ENCODE data around the gene BAHD1. TPM values are rescaled to one million over a fixed set of nuclear protein-coding genes. Genes with fewer than 3 reads are reported as not detected.

Gene BAHD1
- total and polyA plus RNA-seq, 2 donors (not counting 3 experiments of a cell fraction or from before 2014, with no cell fraction given): 6.3 to 19.1 TPM

DNA sequence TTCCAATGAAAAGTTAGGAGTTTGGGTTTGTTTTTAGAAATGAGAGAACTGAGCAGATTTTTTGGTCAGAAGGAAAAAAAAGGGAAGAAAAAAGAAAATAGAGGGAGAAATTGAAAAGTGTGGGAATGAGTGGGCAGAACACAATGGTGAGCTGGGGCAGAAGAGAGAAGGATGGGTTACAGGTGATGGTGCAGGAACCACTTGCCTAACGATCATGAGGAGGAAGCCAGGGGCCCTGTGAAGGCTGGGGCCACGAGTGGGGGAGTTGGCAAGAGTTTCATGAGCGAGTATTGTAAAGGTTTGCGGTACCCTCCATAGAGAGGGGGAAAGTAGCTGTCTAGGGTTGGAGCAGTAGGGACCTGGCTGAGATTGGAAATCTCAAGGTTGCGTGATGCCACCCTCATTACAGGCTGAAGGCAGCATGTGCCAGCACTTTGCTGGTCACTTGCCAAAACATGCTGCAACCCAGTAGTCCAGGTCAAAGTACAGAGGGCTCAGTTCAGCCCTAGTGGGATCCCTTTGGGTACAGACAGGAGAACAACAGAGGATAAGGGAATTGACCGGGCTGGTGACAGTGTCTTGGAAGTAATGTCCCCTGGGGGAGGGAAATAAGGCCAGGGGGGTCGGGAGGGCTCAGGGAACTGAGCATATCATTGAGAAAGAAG lies 28.5 kb upstream of the BAHD1 start:
- H2AFZ ChIP-seq (ENCODE audit: low read depth, low read length): no peak overlapping the region
- no peaks in the 10 kb centered on the region for H3K9me1 ChIP-seq (replicated peaks; ENCODE audit: control insufficient read depth, extremely low read depth, insufficient read depth, low read length)
- intact Hi-C loops (cut with micrococcal nuclease) (no loop called here), dilution Hi-C loops (cut with MboI; ENCODE audit: extremely low pct_ligation_motif_present, low sequenced_read_pairs) (no loop called here)
- H3K27me3 ChIP-seq (ENCODE audit: control insufficient read depth in 2 of 2, insufficient read depth in 2 of 2, low read length in 2 of 2): no peaks in the 10 kb centered on the region
- no peaks in the 10 kb centered on the region for H3K4me1 ChIP-seq (ENCODE audit: control insufficient read depth, extremely low read depth, insufficient read depth, low read length)
- BruUV-seq (replicated peaks): no TSS peak
- no peak for FAIRE-seq
- TF ChIP-seq JUN (IDR thresholded peaks at IDR 0.05; ENCODE audit: borderline replicate concordance, insufficient read depth, insufficient read length, low read depth) (no peak), GATA2 (IDR thresholded peaks at IDR 0.05; ENCODE audit: insufficient read depth, insufficient read length, low read depth, low read length) (no peak), POLR2AphosphoS5 (IDR thresholded peaks at IDR 0.05; ENCODE audit: insufficient read depth, low read depth, low read length) (no peak), POLR2A (IDR thresholded peaks at IDR 0.05; ENCODE audit: low read depth, low read length) (no peak), EZH2 (IDR thresholded peaks at IDR 0.05; ENCODE audit: borderline replicate concordance, low read depth, low read length, severe bottlenecking) (no peak), MYC (IDR thresholded peaks at IDR 0.05; ENCODE audit: low read depth, low read length) (no peak), FOS (IDR thresholded peaks at IDR 0.05; ENCODE audit: borderline replicate concordance, insufficient read depth, low read length) (no peak), MAX (IDR thresholded peaks at IDR 0.05; ENCODE audit: insufficient read depth, insufficient read length) (no peak)
- TF ChIP-seq, protein P1, sequence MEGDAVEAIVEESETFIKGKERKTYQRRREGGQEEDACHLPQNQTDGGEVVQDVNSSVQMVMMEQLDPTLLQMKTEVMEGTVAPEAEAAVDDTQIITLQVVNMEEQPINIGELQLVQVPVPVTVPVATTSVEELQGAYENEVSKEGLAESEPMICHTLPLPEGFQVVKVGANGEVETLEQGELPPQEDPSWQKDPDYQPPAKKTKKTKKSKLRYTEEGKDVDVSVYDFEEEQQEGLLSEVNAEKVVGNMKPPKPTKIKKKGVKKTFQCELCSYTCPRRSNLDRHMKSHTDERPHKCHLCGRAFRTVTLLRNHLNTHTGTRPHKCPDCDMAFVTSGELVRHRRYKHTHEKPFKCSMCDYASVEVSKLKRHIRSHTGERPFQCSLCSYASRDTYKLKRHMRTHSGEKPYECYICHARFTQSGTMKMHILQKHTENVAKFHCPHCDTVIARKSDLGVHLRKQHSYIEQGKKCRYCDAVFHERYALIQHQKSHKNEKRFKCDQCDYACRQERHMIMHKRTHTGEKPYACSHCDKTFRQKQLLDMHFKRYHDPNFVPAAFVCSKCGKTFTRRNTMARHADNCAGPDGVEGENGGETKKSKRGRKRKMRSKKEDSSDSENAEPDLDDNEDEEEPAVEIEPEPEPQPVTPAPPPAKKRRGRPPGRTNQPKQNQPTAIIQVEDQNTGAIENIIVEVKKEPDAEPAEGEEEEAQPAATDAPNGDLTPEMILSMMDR (IDR thresholded peaks at IDR 0.05; ENCODE audit: extremely low read depth in 1 of 2, insufficient read depth in 1 of 2, low read depth in 1 of 2, low read length in 2 of 2): no peak
- H3K27ac ChIP-seq (ENCODE audit: insufficient read depth, low read depth, low read length): no peak overlapping the region
- H3K9me3 ChIP-seq (replicated peaks; ENCODE audit: control insufficient read depth, insufficient read depth, low read length): no peaks in the 10 kb centered on the region
- peaks cover 22 to 53% of the 10 kb centered on the region in 2 experiments for H3K36me3 ChIP-seq (ENCODE audit: control insufficient read depth in 2 of 2, extremely low read depth in 1 of 2, insufficient read depth in 2 of 2, low read length in 2 of 2)
- no peak overlapping the region for H3K4me3 ChIP-seq (replicated peaks in 1 of 3; ENCODE audit: insufficient read depth in 1 of 3, low read depth in 1 of 3, low read length in 3 of 3)
- H3K4me2 ChIP-seq (ENCODE audit: insufficient read depth, low read length): no peak overlapping the region
- no peaks in the 10 kb centered on the region for H4K20me1 ChIP-seq (replicated peaks; ENCODE audit: control insufficient read depth, extremely low read depth, insufficient read depth, low read length)
- no peak overlapping the region for H3K9ac ChIP-seq (replicated peaks; ENCODE audit: extremely low read depth, insufficient read depth, low read length)
- DNase-seq (ENCODE audit: low read depth, low spot score): no peak
- H3K79me2 ChIP-seq (ENCODE audit: control insufficient read depth, insufficient read depth, low read length): peaks cover 3% of the 10 kb centered on the region
- ChIA-PET POLR2A (no interaction called here), CTCF (no interaction called here)
